Stimulated activated CD8-positive, alpha-beta memory T cell treated with anti-CD3 and anti-CD28 coated beads, Interleukin-7, amount 100 ng/mL, for 24 hours (primary cell): ENCODE measurements around the gene CLEC4G.

ENCODE experiments used
- DNase-seq: peaks from one replicate; pipeline ENCODE4 v3.0.0-alpha.2; 2020; ENCODE audit warnings: low read depth

CLEC4G gene

GRCh38 chr19:7697721-7698287, 34.1 kb downstream of the CLEC4G start:
- DNase-seq, result no peak

GRCh38 chr19:7694499-7694898, 37.4 kb downstream of the CLEC4G start:
- no peak for DNase-seq

- no peak for DNase-seq
Measured at GRCh38 chr19:7692417-7693088, 39.4 kb downstream of the CLEC4G start.

GRCh38 chr19:7691497-7691896, 40.4 kb downstream of the CLEC4G start:
- no peak for DNase-seq

DNA sequence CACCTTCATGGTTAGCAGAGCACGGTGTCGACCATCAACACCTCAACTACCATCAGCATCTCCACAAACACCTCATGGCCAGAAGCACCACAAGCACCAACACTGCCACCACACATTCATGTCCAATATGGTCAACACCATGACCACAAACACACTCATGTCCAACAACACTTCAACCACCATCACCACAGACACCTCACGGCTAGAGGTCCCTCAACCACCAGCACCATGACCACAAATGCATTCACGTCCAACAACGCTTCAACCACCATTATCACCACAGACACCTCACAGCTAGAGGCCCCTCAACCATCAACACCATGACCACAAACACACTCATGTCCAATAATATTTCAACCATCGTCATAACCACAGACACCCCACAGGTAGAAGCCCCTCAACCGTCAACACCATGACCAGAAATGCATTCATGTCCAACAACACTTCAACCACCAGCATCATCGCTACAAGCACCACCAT, 41.1 kb downstream of the CLEC4G start:
- DNase-seq, result no peak

- no peak for DNase-seq
Measured at GRCh38 chr19:7689165-7689564, 42.7 kb downstream of the CLEC4G start.

DNA sequence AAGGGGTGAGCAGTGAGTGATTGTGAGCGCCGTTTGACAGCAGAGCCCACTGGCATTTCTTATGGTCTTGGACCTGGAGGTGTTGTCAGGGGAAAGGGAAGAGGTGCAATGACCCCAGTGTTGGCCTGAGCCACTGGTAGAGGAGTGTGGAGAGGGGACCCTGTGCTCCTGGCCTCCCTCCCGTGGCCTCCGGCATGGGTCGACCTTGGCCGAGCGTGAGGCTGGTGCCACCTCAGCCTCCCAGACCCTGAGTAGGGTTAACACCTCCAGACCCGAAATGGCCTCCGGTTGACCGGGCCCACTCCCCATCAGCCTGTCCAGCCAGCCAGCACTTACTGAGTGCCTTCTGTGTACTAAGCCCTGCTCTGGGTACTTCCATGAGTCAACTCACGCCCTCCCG, 44.7 kb downstream of the CLEC4G start:
- no peak for DNase-seq

GRCh38 chr19:7685546-7686445, 46.1 kb downstream of the CLEC4G start:
- DNase-seq, result no peak

DNA sequence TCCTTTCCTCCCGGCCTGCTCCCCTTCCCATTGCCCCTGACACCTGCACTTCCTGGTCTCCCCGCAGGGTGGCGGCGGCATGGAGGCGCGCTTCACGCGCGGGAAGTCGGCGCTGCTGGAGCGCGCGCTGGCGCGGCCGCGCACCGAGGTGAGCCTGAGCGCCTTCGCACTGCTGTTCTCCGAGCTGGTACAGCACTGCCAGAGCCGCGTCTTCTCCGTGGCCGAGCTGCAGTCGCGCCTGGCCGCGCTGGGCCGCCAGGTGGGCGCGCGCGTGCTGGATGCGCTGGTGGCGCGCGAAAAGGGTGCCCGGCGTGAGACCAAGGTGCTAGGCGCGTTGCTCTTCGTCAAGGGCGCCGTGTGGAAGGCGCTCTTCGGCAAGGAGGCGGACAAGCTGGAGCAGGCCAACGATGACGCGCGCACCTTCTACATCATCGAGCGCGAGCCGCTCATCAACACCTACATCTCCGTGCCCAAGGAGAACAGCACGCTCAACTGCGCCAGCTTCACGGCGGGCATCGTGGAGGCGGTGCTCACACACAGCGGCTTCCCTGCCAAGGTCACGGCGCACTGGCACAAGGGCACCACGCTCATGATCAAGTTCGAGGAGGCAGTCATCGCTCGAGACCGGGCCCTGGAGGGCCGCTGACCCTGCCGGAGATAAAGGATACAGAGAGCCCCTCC, 49.6 kb downstream of the CLEC4G start:
- DNase-seq, result no peak

DNA sequence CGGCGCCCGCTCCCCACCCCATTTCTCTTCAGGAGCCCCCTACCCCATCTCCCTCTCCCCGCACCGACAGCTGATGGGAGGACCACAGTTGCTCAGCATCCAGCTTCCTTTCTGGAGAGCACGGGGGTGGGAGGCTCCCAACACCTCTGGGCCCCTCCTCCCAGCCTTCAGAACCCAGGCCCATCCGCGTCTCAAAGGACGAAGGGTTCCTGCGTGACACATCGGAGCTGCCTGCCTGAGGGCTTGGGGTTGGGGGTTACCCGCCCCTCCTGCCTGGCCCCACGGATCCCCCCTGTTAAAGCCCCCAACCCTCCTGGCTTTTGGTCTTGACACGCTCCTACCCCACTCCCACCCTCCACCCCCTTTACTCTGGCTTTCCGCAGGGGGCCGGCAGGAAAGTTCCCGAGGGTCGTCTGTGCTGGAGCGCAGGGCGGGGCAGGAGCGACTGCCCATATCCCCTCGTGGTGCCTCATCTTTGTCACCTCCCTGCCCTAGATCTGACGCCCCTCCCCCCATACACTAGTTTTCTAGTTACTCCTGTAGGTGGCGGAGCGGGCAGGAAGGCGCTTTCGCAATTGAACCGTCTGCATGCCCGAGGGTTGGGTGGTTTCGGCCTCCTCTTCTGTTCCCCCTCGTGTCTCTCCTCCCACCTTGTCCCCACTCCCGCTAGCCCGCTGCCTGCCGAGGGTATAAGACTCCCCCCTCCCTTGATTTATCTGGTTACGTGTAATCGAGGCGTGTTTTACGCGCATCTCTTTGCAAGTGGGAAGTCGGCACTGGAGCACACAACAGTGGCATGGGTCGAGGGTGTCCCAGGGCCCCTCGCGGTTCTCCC, 50.4 kb downstream of the CLEC4G start:
- DNase-seq, result peak; percentile 64

DNA sequence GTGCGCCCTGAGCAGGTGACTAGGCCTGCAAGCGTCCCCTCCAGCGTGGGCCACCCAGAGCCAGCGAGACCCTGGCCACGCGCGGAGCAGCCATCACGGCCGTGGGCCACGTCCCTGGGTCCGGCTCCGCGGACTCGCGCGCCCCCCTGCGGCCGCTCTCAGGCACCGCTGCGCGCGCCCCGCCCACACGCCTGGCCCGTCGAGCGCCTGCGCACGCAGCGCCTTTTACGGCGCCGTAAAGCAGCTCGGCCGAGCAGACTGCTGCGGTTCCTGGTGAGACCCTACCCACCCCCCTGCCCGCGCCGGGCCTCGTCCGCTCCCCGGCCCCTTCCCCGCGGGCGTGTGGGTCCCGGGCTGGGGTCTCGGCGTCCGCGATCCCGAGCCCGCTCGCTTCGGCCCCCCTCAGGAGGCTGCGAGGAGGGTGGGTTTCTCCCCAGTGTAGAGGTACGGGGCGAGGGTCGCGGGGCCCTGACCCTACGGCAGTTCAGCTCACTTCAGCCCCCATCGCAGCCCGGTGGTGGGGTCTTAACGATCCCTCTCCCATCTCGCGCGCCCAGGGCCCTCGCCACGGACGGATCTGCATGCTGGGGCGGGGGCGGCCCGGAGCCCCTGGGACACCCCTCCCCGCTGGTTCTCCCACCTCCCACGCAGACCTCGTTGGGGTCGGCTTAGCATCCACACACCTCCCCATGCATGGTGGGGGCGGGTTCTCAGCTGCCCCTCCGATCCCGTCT, 51.1 kb downstream of the CLEC4G start, which contains the start of gene TRAPPC5:
Gene TRAPPC5, plus strand, starts transcription at position 228 of the 734 bp plus-strand sequence. CDS start 1,421 bp downstream, outside the sequence.
- DNase-seq, result peak; percentile 68

DNA sequence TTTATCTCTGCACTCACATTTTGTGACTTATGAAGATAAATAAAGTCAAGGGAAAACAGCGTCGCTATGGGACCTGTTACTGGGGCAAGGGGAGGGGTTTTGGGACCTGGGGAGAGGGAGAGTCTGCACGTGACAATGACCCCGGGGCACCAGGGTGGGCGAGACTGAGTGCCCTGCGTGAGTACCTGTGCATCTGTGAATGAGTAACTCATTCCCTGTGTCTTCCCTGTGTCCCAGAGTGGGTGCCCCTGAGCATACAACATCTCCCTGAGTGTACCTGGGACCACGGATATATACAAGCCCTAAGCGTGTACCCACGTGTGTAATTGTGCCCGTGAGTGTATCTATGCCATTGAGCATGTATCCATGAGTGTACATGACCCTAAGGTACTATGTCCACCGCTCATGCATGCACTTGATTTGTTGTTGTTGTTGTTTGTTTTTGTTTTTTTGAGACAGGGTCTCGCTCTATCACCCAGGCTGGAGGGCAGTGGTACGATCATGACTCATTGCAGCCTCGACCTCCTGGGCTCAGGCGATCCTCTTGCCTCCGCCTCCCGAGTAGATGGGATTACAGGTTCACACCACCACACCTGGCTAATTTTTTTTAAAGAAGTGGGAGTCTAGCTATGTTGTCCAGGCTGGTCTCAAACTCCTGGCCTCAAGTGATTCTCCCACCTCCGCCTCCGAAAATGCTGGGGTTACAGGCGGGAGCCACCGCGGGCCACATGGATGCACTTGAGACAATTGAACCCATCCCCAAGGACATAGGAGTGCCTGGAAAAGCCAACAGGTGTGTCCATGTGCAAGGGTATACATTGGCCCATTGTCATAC, 51.9 kb downstream of the CLEC4G start:
- no peak for DNase-seq

DNA sequence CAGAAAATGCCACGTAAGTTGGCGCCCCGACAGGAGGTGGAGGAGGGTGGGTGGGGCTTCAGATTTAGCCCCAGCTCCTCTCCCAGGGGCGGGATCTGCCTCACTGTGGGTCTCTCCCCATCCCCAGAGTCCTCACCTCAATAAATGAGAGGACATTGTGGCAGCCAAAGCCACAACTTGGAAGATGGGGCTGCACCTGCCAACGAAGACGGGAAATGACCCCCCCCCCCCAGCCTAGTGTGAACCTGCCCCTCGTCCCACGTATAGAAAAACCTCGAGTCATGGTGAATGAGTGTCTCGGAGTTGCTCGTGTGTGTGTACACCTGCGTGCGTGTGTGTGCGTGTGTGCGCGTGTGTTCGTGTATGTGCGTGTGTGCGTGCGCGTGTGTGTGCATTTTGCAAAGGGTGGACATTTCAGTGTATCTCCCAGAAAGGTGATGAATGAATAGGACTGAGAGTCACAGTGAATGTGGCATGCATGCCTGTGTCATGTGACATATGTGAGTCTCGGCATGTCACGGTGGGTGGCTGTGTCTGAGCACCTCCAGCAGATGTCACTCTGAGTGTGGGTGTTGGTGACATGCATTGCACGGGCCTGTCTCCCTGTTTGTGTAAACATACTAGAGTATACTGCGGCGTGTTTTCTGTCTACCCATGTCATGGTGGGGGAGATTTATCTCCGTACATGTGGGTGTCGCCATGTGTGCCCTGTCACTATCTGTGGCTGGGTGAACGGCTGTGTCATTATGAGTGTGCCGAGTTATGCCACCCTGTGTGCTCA, 52.7 kb downstream of the CLEC4G start:
- DNase-seq, result no peak
